ENCODE data around the gene RASA3.
A peak's percentile ranks its signal among the peaks of the same experiment; 100 is the strongest.

RASA3 gene

GRCh38 chr13:113960276-113960948 is 172.0 kb downstream of the RASA3 start:
- no peak for DNase-seq

- DNase-seq: no peak
Observed at GRCh38 chr13:113959198-113959597, 173.2 kb downstream of the RASA3 start.

- no peak for DNase-seq
Observed at GRCh38 chr13:113958373-113958772, 174.1 kb downstream of the RASA3 start.

GRCh38 chr13:113956571-113956970 is 175.9 kb downstream of the RASA3 start:
- DNase-seq: no peak

DNA sequence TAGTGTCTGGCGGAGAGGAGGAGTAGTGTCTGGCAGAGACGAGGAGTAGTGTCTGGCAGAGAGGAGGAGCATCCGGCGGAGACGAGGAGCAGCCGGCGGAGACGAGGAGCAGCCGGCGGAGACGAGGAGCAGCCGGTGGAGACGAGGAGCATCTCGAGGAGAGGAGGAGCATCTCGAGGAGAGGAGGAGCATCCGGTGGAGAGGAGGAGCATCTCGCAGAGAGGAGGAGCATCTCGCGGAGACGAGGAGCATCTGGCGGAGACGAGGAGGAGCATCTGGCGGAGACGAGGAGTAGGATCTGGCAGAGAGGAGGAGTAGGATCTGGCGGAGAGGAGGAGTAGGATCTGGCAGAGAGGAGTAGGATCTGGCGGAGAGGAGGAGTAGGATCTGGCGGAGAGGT is 176.7 kb downstream of the RASA3 start:
- DNase-seq: no peak

GRCh38 chr13:113955235-113955634 is 177.2 kb downstream of the RASA3 start:
- no peak for DNase-seq

GRCh38 chr13:113954046-113954835 is 178.2 kb downstream of the RASA3 start:
- no peak for DNase-seq

- no peak for DNase-seq
Observed at GRCh38 chr13:113953561-113953960, 178.9 kb downstream of the RASA3 start.

GRCh38 chr13:113952983-113953520 is 179.4 kb downstream of the RASA3 start:
- DNase-seq: no peak

DNA sequence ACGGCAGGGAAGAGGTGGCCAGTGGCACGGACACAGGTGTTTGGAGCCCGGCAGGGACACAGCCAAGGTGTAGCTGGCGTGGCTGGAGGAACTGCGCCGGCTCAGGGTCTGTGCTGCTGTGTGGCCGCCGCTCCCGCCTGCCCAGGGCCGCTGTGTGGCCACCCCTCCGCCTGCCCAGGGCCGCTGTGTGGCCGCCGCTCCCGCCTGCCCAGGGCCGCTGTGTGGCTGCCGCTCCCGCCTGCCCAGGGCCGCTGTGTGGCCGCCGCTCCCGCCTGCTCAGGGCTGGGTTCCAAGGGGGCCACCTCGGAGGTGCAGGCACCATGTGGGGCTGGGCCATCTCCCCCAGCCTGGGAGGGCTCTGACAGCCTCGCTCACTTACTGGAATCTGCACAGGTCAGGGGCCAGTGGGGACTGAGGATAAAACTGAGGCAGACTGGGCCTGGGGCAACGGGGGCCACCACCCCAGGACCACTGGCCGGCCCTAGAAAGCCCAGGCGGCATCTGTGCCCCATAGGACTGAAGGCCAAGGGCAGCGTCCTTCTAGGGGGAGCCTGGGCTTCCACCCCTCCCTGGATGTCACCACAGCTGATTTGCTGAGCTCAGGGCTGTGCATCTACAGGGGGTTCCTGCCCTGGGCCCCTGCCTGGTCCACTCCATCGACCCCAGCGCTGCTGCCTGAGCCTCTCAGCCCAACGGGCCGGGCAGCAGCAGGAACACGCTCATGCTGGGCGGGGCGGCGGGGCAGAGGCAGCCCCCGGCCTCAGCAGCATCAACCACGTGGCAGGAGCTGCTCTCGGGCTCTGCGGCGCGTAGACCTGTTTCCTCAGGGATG is 180.1 kb downstream of the RASA3 start:
- DNase-seq: no peak

DNA sequence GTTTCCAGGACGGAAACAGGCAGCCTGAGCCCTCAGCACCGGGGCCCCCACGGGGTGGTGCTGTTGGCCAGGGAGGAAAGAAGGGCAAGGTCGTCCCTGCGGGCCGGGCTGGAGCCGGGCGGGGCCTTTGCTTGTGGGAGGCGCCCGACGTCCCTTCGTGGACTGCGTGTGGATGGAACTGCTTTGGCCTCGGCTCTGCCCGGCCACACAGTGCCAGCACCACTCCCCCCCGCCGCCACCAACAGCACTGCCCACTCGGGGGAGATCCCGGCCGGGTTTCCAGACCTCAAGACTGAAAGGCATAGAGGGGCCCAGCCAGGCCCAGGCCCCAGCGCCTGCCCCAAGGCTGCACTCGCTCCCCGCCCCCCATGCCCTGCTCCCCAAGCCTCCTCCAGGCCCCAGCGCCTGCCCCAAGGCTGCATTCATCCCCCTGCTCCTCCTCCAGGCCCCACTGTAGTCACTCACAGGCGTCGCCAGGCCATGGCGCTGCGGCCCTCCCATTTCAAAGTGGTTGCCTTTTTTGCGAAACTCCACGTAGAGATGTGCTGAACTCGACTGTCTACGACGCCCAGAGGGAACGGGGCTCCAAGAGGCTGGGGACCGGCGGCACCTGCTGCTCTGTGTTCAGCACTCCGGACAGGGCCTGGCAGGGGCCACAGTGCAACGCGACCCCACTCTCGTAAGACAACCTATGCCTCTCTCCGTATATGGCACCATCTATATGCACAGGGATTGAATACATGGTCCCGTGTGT is 181.0 kb downstream of the RASA3 start:
- DNase-seq: peak; percentile 83

DNA sequence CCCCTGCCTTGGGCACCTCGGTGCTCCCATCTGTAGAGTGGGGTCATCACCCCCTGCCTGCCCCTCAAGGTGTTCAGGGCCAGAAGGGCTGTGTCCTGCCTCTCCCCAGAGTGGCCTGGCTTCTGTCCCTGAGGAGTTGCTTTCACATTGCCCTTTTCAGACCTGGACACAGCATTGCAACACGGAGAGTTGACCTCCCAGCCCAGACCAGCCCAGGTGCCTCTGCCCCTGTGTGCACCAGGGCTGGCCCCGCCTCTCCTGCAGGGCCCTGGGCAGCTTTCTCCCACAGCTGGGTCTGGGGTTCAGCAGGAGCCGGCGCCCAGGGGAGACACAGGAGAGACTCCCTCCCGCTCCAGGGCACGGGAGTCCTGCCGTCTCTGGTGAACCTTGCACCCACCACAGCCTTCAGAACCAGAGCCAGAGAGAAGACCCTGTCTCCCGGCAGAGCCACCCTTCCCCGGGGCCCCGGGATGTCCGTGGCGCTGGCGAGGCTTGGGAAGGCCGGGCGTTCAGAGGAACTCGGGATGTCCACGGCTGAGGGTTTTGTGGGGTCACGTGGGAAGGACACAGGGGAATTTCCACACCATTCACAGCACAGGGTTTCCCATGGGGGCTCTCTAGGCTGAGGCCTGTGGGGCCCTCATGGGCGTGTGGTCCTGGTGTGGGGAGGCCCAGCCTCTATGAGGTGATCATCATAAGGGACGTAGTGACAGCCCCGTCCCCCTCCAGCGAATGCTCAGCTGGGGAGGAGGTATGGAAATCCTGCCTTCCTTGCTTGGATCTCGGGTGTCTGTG is 181.8 kb downstream of the RASA3 start:
- no peak for DNase-seq

DNA sequence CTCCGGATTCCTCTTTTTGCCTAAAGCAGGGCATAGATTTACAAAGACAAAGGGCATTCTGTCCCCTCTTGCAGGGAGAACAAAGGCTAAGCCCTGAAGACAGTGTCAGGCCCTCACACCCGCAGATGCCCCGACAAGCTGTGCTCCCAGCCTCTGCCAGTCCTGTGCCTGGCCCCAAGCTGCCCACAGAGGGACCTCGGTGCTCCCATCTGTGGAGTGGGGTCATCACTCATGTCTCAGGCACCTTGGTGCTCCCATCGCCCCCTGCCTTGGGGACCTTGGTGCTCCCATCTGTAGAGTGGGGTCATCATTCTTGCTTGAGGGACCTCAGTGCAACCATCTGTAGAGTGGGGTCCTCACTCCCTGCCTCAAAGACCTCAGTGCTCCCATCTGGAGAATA is 182.9 kb downstream of the RASA3 start:
- no peak for DNase-seq

GRCh38 chr13:113948034-113948742 is 184.2 kb downstream of the RASA3 start:
- DNase-seq: no peak

- DNase-seq: no peak
Observed at GRCh38 chr13:113947311-113948033, 185.0 kb downstream of the RASA3 start.

DNA sequence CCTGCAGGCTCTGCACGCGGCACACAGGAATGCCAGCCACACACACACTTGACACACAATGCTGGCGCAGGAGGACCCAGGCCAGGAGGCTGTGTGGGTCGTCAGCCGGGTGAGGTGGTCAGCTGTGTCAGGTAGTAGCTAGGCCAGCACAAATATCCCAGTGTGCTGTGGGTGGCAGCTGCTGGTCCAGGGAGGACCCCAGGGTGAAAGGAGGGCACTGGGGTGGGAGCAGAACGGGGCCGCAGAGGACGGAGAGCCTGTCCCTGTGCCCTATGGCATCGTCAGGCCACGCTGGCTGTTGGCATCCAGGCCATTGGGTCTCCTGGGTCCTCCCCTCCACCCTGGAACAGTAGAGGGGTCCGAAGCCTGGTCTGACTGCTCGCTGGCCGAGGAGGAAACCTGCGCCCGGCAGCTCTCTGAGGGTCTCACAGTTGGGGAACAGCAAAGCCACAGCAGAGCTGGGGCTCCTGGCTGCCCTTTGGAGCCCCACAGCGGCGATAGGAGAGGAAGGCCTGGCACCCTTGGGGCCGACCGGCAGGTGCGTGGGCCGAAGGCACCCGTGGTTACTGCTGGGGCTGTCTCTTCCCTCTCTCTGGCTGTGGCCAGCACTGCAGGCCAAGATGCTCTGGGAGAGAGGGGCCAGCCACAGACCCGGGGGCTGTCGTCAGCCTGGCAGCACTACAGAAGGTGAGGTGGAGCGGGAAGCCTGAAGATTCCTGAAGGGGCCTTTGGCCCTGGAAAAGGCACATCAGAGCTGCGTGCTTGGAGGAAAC is 185.8 kb downstream of the RASA3 start:
- no peak for DNase-seq

DNA sequence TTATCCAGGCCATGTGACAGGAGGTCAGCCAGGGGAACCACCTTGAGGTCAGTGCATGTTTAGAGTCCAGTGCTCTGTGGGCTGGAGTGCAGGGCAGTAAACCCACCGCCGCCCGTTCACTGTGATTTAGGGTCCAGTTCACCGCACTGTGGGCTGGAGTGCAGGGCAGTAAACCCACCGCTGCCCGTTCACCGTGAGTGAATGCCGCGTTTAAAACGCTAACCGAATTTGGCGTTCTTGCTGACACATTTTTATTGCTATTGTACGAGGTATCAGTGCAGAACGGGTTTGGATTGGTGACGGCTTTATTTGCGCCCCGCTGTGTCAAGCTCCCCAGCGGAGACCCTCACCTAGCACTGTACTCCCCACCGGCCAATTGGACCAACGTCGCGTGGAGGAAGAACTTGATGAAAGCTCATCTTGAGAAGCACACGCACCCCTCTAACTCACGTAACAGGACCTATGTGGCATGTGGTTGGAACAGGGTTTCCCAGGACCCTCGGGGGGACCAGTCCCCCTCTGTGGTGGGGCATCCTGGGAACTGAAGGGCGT is 186.5 kb downstream of the RASA3 start:
- no peak for DNase-seq

- no peak for DNase-seq
Observed at GRCh38 chr13:113943821-113944565, 188.4 kb downstream of the RASA3 start.
